Pancreas (tissue), 10 donors: ENCODE measurements around the gene SMCO4. TPM values are rescaled to one million over a fixed set of nuclear protein-coding genes. Genes with fewer than 3 reads are reported as not detected.

Experiments
- ATAC-seq, 4 donors: fragments of 200-7000 bp; cut with Tn5 transposase; one replicate each; pipeline versions ENCODE4 v1.8.0 to v1.9.1; 2020; ENCODE audit warnings: mild to moderate bottlenecking in 4 of 4, moderate library complexity in 4 of 4
- DNase-seq, 6 donors: peaks; one replicate each; pipeline ENCODE4 v3.0.0-alpha.2; 2020
- FAIRE-seq: peaks from 2 replicates; lab custom pipeline; 2012; peaks lifted over from hg19 to GRCh38; lab: Jason Lieb, UNC
- H3K27ac ChIP-seq, 4 donors: fragments of 200-600 bp; sonication (generic); 1 replicate in 3 of 4; 2 replicates in 1 of 4; pipeline versions ENCODE4 v1.5.0 to v1.8.0; 2020
- H3K27me3 ChIP-seq, 4 donors: fragments of 200-600 bp; one replicate each; pipeline ENCODE4 v1.8.0; 2021
- H3K36me3 ChIP-seq, 3 donors: fragments of 200-600 bp; sonication (generic) in 1 of 3; one replicate each; pipeline versions ENCODE4 v1.5.0 to v1.8.0; 2020 to 2021
- H3K4me1 ChIP-seq, 3 donors: fragments of 200-600 bp; one replicate each; pipeline ENCODE4 v1.8.0; 2021
- H3K4me3 ChIP-seq, 4 donors: fragments of 200-600 bp; sonication (generic) in 2 of 4; one replicate each; pipeline versions ENCODE4 v1.5.0 to v1.8.0; 2020 to 2021
- H3K9me3 ChIP-seq, 4 donors: fragments of 200-600 bp; one replicate each; pipeline ENCODE4 v1.8.0; 2021
- CTCF ChIP-seq, 4 donors: fragments of 200-600 bp; sonication (generic) in 3 of 4; IDR thresholded peaks; one replicate each; pipeline versions ENCODE4 v1.5.0 to v1.8.0; 2021; ENCODE audit warnings: antibody characterized with exemption in 4 of 4
- WGBS, 2 donors: extraction: QIAGEN DNeasy Blood & Tissue Kit; methylation state at CpG; one replicate each; pipeline ENCODE4 v1.1.7; 2013; 5-methylcytosine and 5-hydroxymethylcytosine counted together
- intact Hi-C, 3 donors: fragments of 100-400 bp; cut with DNase I; formaldehyde crosslinking; loops; one replicate each; pipeline versions ENCODE4 v1.11.1 to v1.14.2; 2022
- polyA plus RNA-seq, 2 donors: library from polyadenylated mRNA; stranded (reverse); fragments of 200-250 nt; gene quantifications; one replicate each; pipeline ENCODE4 v1.2.3, GENCODE V29; 2013
- total RNA-seq, 6 donors: library from RNA; stranded (reverse); fragmentation: NEBNext Ultra II Directional in 4 of 6; extraction: Animal tissue kit (Norgen Biotek cat#: 25700) in 4 of 6; gene quantifications; one replicate each; pipeline versions ENCODE4 v1.2.1 to v1.2.4, GENCODE V29; 2021 to 2023
- donor health status: healthy with polysubstance abuse.
- donor health status: DM: no; HTN: no; CAD: no; lungs with moderate emphysema.
- donor health status: DM: no; HTN: no; CAD: no.
- donor health status: control.
- donor health status: control.
- donor health status: Bipolar disorder and iron deficiency.
- donor health status: DM: yes; HTN: yes; CAD: no.
- donor health status: DM: no; HTN: no; CAD: no.
- donor health status: DM: no; HTN: no; CAD: no.
- donor health status: DM: yes; HTN: yes; CAD: no.

SMCO4 gene
- total and polyA plus RNA-seq, 8 donors = 15.6 to 41.8 (median 19.6) TPM

DNA sequence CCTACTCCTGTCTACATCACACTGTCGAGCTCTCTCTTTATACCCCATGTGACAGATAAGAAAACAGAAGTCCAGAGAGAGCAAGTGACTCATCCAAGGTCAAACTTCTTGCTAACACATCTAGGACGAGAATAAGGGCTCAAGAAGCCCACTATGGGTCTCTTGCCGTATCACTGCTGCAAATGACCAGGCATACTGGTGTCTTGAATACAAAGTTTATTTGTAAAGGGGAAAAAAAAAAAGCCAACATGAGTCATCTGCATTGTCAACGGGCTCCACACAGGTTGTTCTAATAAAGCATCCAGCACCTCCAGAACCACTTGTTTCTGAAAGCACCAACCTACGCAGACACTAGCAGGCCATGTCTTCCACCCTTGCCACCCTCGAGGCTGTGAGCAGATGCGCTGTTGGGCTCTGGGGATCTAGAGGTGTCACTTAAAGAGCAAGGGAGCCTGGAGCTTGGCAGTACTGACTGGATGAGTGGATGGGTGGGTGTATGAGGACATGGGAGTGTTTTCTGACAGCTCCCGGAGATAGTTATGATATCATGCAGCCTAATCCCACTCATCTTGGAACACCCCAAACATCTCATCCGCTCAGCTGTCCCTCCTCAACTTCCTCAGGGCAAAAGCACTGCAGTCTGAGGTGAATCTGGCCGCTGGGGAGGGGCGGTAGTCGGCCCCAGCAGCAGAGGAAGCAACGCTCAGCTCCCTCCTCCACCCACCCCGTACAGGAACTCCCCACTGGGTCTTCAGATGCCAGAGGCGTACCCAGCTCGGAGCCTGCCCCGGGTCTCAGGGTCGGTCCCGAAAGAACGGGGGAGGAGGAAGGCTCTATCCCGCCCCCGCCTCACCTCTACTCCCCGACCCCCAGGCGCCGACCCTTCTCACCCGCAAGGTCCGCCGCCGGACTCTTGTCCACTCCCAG lies 1.0 kb downstream of the SMCO4 start:
- ATAC-seq (peak; percentile 59 to 71 (median 66)), FAIRE-seq (no peak), DNase-seq (peak in 5 of 6 donors; percentile 26 to 59 (median 42))
- H3K36me3 ChIP-seq = no peaks in the 10 kb centered on the region
- WGBS, 2 donors = 3 to 5% methylated on average over 25 to 29 of the region's 29 CpGs
- peak overlapping the region; percentile 63 to 90 (median 83) for H3K4me3 ChIP-seq
- intact Hi-C loops = loop anchor here (10.0 kb wide), 3 partner anchors 93 to 307 kb away; no protein-coding TSS in a partner anchor
- H3K27me3 ChIP-seq = no peaks in the 10 kb centered on the region
- peak overlapping the region; percentile 75 to 90 (median 85) for H3K27ac ChIP-seq
- peaks cover 3 to 29% (median 4%) of the 10 kb centered on the region in 3 donors for H3K4me1 ChIP-seq
- no peaks in the 10 kb centered on the region for H3K9me3 ChIP-seq
- no peak for TF ChIP-seq CTCF (IDR thresholded peaks at IDR 0.05)

DNA sequence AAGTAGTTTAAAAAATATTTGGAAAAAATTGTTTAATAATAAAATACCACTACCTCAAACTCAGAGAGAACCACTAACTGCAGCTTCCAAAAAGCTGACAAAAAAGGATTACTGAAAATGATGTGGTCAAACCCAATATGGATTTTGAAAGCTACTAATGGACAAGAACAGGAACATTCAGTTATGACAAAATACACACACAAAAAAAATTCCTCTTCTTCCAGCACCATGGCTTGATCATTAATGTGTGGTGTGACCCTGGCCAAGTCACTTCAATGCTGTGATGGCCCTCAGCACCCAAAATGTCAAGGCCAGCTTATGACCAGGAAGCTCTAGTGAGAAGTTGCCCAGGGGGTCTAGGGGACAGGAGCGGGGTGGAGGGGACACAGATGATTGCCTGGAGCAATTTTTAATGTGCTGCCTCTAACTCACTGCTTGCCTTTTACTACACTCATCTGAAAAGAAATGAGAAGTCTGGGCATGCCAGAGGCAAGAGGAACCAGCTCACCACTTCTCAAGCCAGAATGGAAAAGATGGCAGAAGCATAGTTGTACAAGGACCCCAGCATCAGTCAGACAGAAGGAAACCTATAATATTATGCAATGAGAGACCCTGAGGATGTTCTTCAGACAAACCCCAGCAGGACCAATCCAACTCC lies 2.2 kb downstream of the SMCO4 start:
- ATAC-seq (no peak), FAIRE-seq (no peak), DNase-seq (no peak)
- intact Hi-C loops = loop anchor here (10.0 kb wide), 3 partner anchors 94 to 306 kb away; no protein-coding TSS in a partner anchor
- Histone ChIP-seq H3K27me3 (no peaks in the 10 kb centered on the region), H3K9me3 (no peaks in the 10 kb centered on the region), H3K36me3 (no peaks in the 10 kb centered on the region), H3K4me1 (peaks cover 14 to 38% (median 15%) of the 10 kb centered on the region in 3 donors), H3K4me3 (no peak overlapping the region), H3K27ac (no peak overlapping the region)
- WGBS, 2 donors = 93 to 95% methylated on average over 1 of the region's 1 CpG
- TF ChIP-seq CTCF (IDR thresholded peaks at IDR 0.05) = no peak

DNA sequence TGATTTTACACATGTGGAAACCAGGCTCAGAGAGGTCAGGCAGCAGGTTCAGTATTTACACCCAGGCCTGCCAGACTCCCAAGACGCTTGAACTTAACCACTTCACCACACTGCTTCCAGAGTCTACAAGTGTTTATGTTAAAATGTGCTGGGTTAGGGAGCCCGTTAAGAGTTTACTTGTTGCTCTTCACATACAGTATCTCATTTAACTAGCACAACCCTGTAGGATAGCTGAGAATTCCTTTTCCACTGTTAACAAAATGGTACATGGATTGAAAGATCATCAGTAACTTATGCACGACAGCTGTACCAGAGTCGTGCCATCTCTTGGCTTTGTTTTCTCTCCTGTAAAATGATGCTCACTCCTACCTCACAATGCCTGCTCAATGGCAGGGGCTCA lies 2.9 kb downstream of the SMCO4 start:
- 78 to 87% methylated on average over 4 of the region's 4 CpGs for WGBS, 2 donors
- intact Hi-C loops = loop anchor here (10.0 kb wide), 3 partner anchors 94 to 306 kb away; no protein-coding TSS in a partner anchor

GRCh38 chr11:93537767-93538261 lies 5.4 kb downstream of the SMCO4 start:
- H3K27me3 ChIP-seq = no peaks in the 10 kb centered on the region
- H3K4me3 ChIP-seq = no peak overlapping the region
- H3K36me3 ChIP-seq = no peaks in the 10 kb centered on the region
- H3K9me3 ChIP-seq = no peaks in the 10 kb centered on the region
- FAIRE-seq = no peak
- peak in 4 of 6 donors; percentile 16 to 34 (median 26) for DNase-seq
- intact Hi-C loops = no loop called here
- ATAC-seq = peak; percentile 23 to 64 (median 36)
- TF ChIP-seq CTCF (IDR thresholded peaks at IDR 0.05) = no peak
- H3K27ac ChIP-seq = peak overlapping the region; percentile 23 to 71 (median 50)
- H3K4me1 ChIP-seq = peaks cover 15 to 38% (median 19%) of the 10 kb centered on the region in 3 donors
- WGBS, 2 donors = 55 to 56% methylated on average over 14 of the region's 14 CpGs

More for the DNA sequence above, 2.9 kb downstream of the SMCO4 start:
- H3K4me3 ChIP-seq = no peak overlapping the region
- DNase-seq (no peak), ATAC-seq (no peak), FAIRE-seq (no peak)
- TF ChIP-seq CTCF (IDR thresholded peaks at IDR 0.05) = no peak
- peaks cover 15 to 38% (median 19%) of the 10 kb centered on the region in 3 donors for H3K4me1 ChIP-seq
- H3K9me3 ChIP-seq = no peaks in the 10 kb centered on the region
- no peaks in the 10 kb centered on the region for H3K36me3 ChIP-seq
- no peaks in the 10 kb centered on the region for H3K27me3 ChIP-seq
- no peak overlapping the region for H3K27ac ChIP-seq
